BE2C (cell line): Measurements from ENCODE around the gene KLHDC8B.

Experiments
- DNase-seq: peaks from one replicate; pipeline ENCODE4 v3.0.0-alpha.2; 2020
- H3K27me3 ChIP-seq: fragments of 250-450 bp; sonication (Bioruptor Pico); 2 replicates; pipeline ENCODE4 v1.5.1; 2020; ENCODE audit warnings: mild to moderate bottlenecking
- H3K36me3 ChIP-seq: fragments of 250-450 bp; sonication (Bioruptor Pico); 2 replicates; pipeline ENCODE4 v1.5.1; 2020; ENCODE audit warnings: mild to moderate bottlenecking
- H3K4me1 ChIP-seq: fragments of 250-450 bp; sonication (Bioruptor Pico); 2 replicates; pipeline ENCODE4 v1.5.1; 2020
- H3K4me3 ChIP-seq: 2 replicates; pipeline ENCODE4 v1.5.1; 2011; ENCODE audit warnings: low read depth, low read length
- H3K9me3 ChIP-seq: fragments of 250-450 bp; sonication (Bioruptor Pico); 2 replicates; pipeline ENCODE4 v1.5.1; 2020
- TF ChIP-seq, protein P1 (sequence below): IDR thresholded peaks from 2 replicates; pipeline ENCODE4 v1.5.1; 2012; ENCODE audit warnings: mild to moderate bottlenecking, low read depth, low read length

The KLHDC8B gene

DNA sequence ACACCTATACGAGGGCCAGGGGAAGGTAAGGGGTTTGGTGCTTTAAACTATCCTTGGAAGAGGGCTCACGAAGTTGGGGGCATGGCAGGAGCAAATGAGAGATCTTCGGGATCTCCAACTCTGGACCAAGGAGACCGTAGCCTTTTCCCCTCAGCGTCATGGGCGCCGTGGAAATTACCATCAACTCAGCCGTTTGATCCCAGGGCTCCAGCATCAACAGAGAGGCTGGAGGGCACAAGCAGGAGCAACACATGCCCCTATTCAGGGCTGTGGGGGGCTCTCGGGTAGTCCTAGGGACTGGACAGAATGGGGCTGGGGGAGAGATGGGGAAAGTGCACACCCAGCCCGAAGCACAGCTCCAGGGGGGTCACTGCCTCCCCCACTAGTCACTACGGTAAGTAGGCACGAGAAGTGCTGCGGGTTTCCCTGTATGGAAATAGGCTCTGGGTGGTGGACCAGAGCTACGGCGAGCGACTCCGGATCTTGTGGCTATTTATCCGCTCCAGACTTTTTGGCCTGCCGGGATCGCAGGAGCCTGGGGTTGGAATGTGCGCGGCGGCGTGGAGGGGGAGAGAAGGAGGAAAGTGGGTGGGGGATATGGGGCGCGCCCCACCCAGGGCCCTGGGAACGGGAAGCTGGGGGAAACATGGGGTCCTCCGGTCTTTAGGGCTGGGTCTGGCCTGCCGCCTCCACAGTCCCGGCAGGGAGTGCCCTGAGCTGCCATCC, 38.0 kb upstream of the KLHDC8B start:
- H3K4me1 ChIP-seq: no peaks in the 10 kb centered on the region
- no peaks in the 10 kb centered on the region for H3K36me3 ChIP-seq
- H3K27me3 ChIP-seq: no peaks in the 10 kb centered on the region
- no peaks in the 10 kb centered on the region for H3K9me3 ChIP-seq
- peak; percentile 75 for DNase-seq
- peak overlapping the region; percentile 71 for H3K4me3 ChIP-seq
- TF ChIP-seq, protein P1, sequence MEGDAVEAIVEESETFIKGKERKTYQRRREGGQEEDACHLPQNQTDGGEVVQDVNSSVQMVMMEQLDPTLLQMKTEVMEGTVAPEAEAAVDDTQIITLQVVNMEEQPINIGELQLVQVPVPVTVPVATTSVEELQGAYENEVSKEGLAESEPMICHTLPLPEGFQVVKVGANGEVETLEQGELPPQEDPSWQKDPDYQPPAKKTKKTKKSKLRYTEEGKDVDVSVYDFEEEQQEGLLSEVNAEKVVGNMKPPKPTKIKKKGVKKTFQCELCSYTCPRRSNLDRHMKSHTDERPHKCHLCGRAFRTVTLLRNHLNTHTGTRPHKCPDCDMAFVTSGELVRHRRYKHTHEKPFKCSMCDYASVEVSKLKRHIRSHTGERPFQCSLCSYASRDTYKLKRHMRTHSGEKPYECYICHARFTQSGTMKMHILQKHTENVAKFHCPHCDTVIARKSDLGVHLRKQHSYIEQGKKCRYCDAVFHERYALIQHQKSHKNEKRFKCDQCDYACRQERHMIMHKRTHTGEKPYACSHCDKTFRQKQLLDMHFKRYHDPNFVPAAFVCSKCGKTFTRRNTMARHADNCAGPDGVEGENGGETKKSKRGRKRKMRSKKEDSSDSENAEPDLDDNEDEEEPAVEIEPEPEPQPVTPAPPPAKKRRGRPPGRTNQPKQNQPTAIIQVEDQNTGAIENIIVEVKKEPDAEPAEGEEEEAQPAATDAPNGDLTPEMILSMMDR: no peak

DNA sequence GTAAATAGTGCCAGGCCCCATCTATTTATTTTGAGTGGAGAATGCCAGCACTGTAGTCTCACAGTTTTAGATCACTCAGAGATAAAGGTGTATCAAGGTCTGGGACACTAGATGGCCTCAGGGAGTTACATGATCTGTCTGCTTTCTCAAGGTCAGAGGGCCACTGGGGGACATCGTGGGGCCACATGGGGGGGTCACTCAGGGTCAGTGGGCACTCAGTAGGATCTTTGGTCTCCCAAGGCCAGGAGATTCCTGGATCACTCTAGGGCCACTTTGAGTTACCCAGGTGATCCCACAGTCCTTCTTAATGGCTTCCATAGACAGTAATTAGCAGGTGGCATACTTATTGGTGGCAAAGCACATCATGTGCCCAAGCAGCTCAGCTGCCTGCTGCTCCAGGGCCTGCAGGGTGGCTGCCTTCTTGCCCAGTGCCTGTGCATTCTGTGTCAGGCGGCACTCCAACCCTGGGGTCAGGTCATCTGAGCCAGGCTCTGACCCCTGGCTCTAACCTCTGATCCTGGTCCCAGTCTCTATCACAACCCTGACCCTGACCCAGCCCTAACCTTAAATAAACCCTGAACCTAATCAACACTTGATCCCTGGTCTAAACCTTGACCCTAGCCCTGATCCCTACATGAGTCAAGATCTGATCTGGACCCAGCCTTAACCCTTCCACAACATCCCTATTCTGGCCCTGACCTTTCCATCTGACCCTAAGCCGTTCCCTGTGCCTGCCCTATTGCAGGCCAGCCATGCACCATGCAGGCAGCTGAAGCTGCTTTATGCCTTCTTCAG, 36.7 kb upstream of the KLHDC8B start:
- Histone ChIP-seq H3K4me3 (no peak overlapping the region), H3K36me3 (no peaks in the 10 kb centered on the region), H3K27me3 (no peaks in the 10 kb centered on the region), H3K9me3 (no peaks in the 10 kb centered on the region), H3K4me1 (no peaks in the 10 kb centered on the region)
- TF ChIP-seq, protein P1: no peak
- DNase-seq: no peak

DNA sequence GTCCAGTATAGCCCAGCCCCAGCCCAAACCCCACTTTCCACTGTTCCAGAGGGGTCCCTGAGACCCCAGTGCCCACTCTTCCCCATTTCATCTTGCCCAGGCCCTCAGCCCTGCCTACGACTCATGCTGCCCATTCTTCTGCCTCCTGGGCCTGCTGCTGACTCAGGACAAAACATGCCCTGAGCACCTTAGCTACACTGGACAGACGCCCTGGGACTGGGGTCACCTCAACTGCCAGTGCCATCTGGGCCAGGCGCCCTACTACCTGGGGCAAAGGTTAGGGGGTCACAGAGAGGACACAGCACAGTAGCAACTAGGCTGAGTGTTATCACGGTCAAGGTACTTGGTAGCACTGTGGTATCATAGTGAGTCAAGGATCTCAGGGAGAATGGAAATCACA, 35.9 kb upstream of the KLHDC8B start:
- no peaks in the 10 kb centered on the region for H3K36me3 ChIP-seq
- TF ChIP-seq, protein P1: no peak
- no peaks in the 10 kb centered on the region for H3K9me3 ChIP-seq
- no peaks in the 10 kb centered on the region for H3K27me3 ChIP-seq
- no peaks in the 10 kb centered on the region for H3K4me1 ChIP-seq
- H3K4me3 ChIP-seq: no peak overlapping the region
- DNase-seq: no peak

DNA sequence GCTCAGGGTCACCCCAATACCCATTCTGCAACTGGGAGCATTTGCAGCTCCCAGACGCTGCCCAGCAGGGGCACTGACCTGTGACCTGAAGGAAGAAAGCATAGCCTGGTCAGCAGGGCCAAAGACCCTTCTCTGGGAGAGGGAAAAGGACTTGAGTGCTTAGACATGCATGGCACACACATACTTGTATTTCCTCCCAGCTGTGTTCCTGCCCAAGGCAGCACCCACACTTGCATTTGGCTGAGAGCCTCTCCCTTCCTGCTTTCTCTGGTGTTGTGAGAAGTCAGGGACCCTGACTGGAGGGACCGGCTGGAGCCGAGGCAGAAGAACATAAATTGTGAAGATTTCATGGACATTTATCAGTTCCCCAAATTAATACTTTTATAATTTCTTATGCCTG, 31.3 kb upstream of the KLHDC8B start:
- no peak for DNase-seq
- Histone ChIP-seq H3K27me3 (no peaks in the 10 kb centered on the region), H3K4me3 (no peak overlapping the region), H3K36me3 (no peaks in the 10 kb centered on the region), H3K9me3 (no peaks in the 10 kb centered on the region), H3K4me1 (no peaks in the 10 kb centered on the region)
- TF ChIP-seq, protein P1: no peak

DNA sequence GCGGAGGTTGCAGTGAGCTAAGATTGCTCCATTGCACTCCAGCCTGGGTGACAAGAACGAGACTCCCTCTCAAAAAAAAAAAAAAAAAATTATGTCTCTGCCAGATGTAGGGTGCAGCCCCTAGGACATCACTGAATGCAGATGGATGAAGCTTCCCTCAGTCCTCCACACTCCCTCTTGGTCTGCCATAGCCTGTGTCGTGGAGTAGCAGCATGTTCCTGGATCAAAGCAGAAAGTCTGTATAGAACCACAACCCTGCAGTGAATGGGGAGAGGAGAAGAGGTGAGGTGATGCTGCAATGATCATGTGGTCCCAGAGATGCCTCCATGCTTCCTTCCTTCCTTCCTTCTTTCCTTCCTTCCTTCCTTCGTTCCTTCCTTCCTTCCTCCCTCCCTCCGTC, 23.2 kb upstream of the KLHDC8B start:
- H3K9me3 ChIP-seq: no peaks in the 10 kb centered on the region
- H3K36me3 ChIP-seq: no peaks in the 10 kb centered on the region
- no peaks in the 10 kb centered on the region for H3K27me3 ChIP-seq
- DNase-seq: no peak
- no peaks in the 10 kb centered on the region for H3K4me1 ChIP-seq
- H3K4me3 ChIP-seq: no peak overlapping the region
- TF ChIP-seq, protein P1: no peak

DNA sequence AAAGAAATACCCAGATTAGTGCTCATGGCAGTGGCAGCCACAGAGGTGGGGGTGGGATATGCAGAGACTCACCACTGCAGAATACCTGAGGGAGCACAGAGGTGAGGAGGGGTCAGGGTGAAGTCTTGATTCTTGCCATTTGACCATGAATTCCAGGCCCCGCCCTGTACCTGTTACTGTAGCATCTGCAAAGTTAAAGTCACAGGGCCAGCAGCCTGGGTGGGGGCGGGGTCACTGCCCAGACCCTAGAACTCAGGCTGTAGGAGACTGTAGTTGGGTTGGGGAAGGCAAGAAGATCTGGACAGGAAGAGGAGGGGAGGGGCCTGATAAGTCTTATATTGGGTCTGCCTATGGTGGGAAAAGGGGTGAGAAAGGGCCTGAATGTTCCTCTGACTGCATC, 19.8 kb upstream of the KLHDC8B start:
- H3K36me3 ChIP-seq: no peaks in the 10 kb centered on the region
- H3K27me3 ChIP-seq: no peaks in the 10 kb centered on the region
- no peak overlapping the region for H3K4me3 ChIP-seq
- TF ChIP-seq, protein P1: no peak
- no peak for DNase-seq
- no peaks in the 10 kb centered on the region for H3K4me1 ChIP-seq
- no peaks in the 10 kb centered on the region for H3K9me3 ChIP-seq
